Mesenchymal stem cell (in vitro differentiated cells and primary cell): Measurements from ENCODE around the gene RRP1.
A peak's percentile ranks its signal among the peaks of the same experiment; 100 is the strongest.

Source experiments
- DNase-seq: peaks from one replicate; pipeline ENCODE4 v3.0.0-alpha.2; 2013
- H2AFZ ChIP-seq: one replicate; pipeline ENCODE4 v1.6.1; 2013; ENCODE audit warnings: low read depth, mild to moderate bottlenecking, control low read depth, inconsistent platforms, low read length, moderate library complexity
- H2AK5ac ChIP-seq: 2 replicates; pipeline ENCODE4 v1.6.1; 2013; ENCODE audit warnings: low read length, moderate library complexity, mild to moderate bottlenecking, inconsistent platforms; ENCODE audit not compliant: severe bottlenecking
- H2BK120ac ChIP-seq: one replicate; pipeline ENCODE4 v1.6.1; 2013; ENCODE audit warnings: low read depth, mild to moderate bottlenecking, inconsistent platforms, low read length, moderate library complexity
- H2BK12ac ChIP-seq, 2 experiments: one replicate each; pipeline ENCODE4 v1.6.1; 2013; ENCODE audit warnings: inconsistent platforms in 2 of 2, low read length in 2 of 2, mild to moderate bottlenecking in 2 of 2, moderate library complexity in 2 of 2, control low read depth in 1 of 2
- H2BK15ac ChIP-seq: one replicate; pipeline ENCODE4 v1.6.1; 2013; ENCODE audit warnings: mild to moderate bottlenecking, low read depth, inconsistent platforms; ENCODE audit not compliant: poor library complexity, severe bottlenecking
- H2BK5ac ChIP-seq: 2 replicates; pipeline ENCODE4 v1.6.1; 2013; ENCODE audit warnings: low read depth, mild to moderate bottlenecking, low read length, control low read depth, inconsistent platforms; ENCODE audit not compliant: poor library complexity, severe bottlenecking
- H3K14ac ChIP-seq, 2 experiments: one replicate each; pipeline ENCODE4 v1.6.1; 2013; ENCODE audit warnings: inconsistent platforms in 2 of 2, low read length in 2 of 2, control low read depth in 1 of 2, mild to moderate bottlenecking in 1 of 2, moderate library complexity in 1 of 2
- H3K18ac ChIP-seq, 2 experiments: one replicate each; pipeline ENCODE4 v1.6.1; 2013; ENCODE audit warnings: inconsistent platforms in 2 of 2, low read length in 2 of 2, control low read depth in 1 of 2, low read depth in 1 of 2, mild to moderate bottlenecking in 1 of 2
- H3K23ac ChIP-seq, 2 experiments: one replicate each; pipeline ENCODE4 v1.6.1; 2013; ENCODE audit warnings: inconsistent platforms in 2 of 2, low read length in 2 of 2, mild to moderate bottlenecking in 2 of 2, moderate library complexity in 2 of 2, control low read depth in 1 of 2
- H3K27ac ChIP-seq: 2 replicates; pipeline ENCODE4 v1.5.1; 2013; ENCODE audit warnings: mild to moderate bottlenecking, moderate library complexity, low read length, control low read depth, inconsistent platforms; ENCODE audit not compliant: poor library complexity, severe bottlenecking
- H3K27me3 ChIP-seq, 2 experiments: 2 replicates each; pipeline versions ENCODE4 v1.6.1 to v1.7.0; 2013; ENCODE audit warnings: low read length in 2 of 2, mild to moderate bottlenecking in 2 of 2, moderate library complexity in 2 of 2, control low read depth in 1 of 2, inconsistent platforms in 1 of 2; ENCODE audit not compliant: control insufficient read depth in 1 of 2, insufficient read depth in 1 of 2
- H3K36me3 ChIP-seq, 2 experiments: 2 replicates each; pipeline versions ENCODE4 v1.6.1 to v1.7.0; 2013; ENCODE audit warnings: low read length in 2 of 2, control low read depth in 1 of 2, inconsistent platforms in 1 of 2, low read depth in 1 of 2, mild to moderate bottlenecking in 1 of 2; ENCODE audit not compliant: insufficient read depth in 2 of 2, control insufficient read depth in 1 of 2
- H3K4ac ChIP-seq, 2 experiments: one replicate each; pipeline ENCODE4 v1.6.1; 2013; ENCODE audit warnings: inconsistent platforms in 2 of 2, low read length in 2 of 2, mild to moderate bottlenecking in 2 of 2, moderate library complexity in 2 of 2, control low read depth in 1 of 2, low read depth in 1 of 2
- H3K4me1 ChIP-seq: 2 replicates; pipeline ENCODE4 v1.6.1; 2013; ENCODE audit warnings: low read depth, low read length, control low read depth; ENCODE audit not compliant: control insufficient read depth, insufficient read depth
- H3K4me2 ChIP-seq: 2 replicates; pipeline ENCODE4 v1.6.1; 2013; ENCODE audit warnings: low read length, mild to moderate bottlenecking, inconsistent platforms; ENCODE audit not compliant: poor library complexity, severe bottlenecking
- H3K4me3 ChIP-seq, 2 experiments: 2 replicates each; pipeline versions ENCODE4 v1.5.1 to v1.7.0; 2013; ENCODE audit warnings: low read length in 2 of 2, mild to moderate bottlenecking in 2 of 2, control low read depth in 1 of 2, low read depth in 1 of 2; ENCODE audit not compliant: insufficient read depth in 1 of 2
- H3K79me1 ChIP-seq: replicated peaks from 2 replicates; pipeline ENCODE4 v1.6.1; 2013; ENCODE audit warnings: mild to moderate bottlenecking, control low read depth, low read length, inconsistent platforms; ENCODE audit not compliant: poor library complexity, severe bottlenecking
- H3K9ac ChIP-seq: 2 replicates; pipeline ENCODE4 v1.7.0; 2013; ENCODE audit warnings: mild to moderate bottlenecking, low read length, moderate library complexity
- H3K9me3 ChIP-seq: 2 replicates; pipeline ENCODE4 v1.7.0; 2013; ENCODE audit warnings: mild to moderate bottlenecking, low read length; ENCODE audit not compliant: control insufficient read depth
- H4K8ac ChIP-seq: one replicate; pipeline ENCODE4 v1.6.1; 2013; ENCODE audit warnings: inconsistent platforms, mild to moderate bottlenecking, low read length, moderate library complexity
- H4K91ac ChIP-seq: one replicate; pipeline ENCODE4 v1.6.1; 2013; ENCODE audit warnings: mild to moderate bottlenecking, low read length, inconsistent platforms
- WGBS: methylation state at CpG from one replicate; pipeline ENCODE4 v1.1.7; 2013; ENCODE audit warnings: mixed read lengths; 5-methylcytosine and 5-hydroxymethylcytosine counted together

The RRP1 gene

GRCh38 chr21:43748622-43749021, 40.8 kb upstream of the RRP1 start:
- Histone ChIP-seq H3K14ac (no peak overlapping the region), H3K4ac (no peak overlapping the region), H4K8ac (no peak overlapping the region), H3K79me1 (peaks cover 20% of the 10 kb centered on the region), H3K27me3 (no peaks in the 10 kb centered on the region), H3K9me3 (no peaks in the 10 kb centered on the region), H2BK12ac (no peak overlapping the region), H3K4me3 (no peak overlapping the region), H3K9ac (no peak overlapping the region), H2BK5ac (no peak overlapping the region), H3K18ac (no peak overlapping the region), H2BK120ac (no peak overlapping the region), H3K27ac (no peak overlapping the region), H3K4me1 (peaks cover 5% of the 10 kb centered on the region), H2BK15ac (no peak overlapping the region), H2AFZ (no peak overlapping the region), H4K91ac (no peak overlapping the region), H3K23ac (no peak overlapping the region), H2AK5ac (no peak overlapping the region), H3K4me2 (no peak overlapping the region), H3K36me3 (peaks cover 89 to 91% of the 10 kb centered on the region in 2 experiments)
- DNase-seq, result no peak
- 96% methylated on average over 14 of the region's 17 CpGs for WGBS

- 95% methylated on average over 18 of the region's 18 CpGs for WGBS
- no peak overlapping the region for H2BK15ac ChIP-seq
- no peak overlapping the region for H3K23ac ChIP-seq
- H3K18ac ChIP-seq, result no peak overlapping the region
- no peak overlapping the region for H2BK12ac ChIP-seq
- H3K4me3 ChIP-seq, result no peak overlapping the region
- no peaks in the 10 kb centered on the region for H3K9me3 ChIP-seq
- no peak overlapping the region for H4K91ac ChIP-seq
- peaks cover 89 to 91% of the 10 kb centered on the region in 2 experiments for H3K36me3 ChIP-seq
- no peak overlapping the region for H3K9ac ChIP-seq
- peaks cover 5% of the 10 kb centered on the region for H3K4me1 ChIP-seq
- no peak overlapping the region for H3K4ac ChIP-seq
- no peak overlapping the region for H4K8ac ChIP-seq
- no peak overlapping the region for H2AK5ac ChIP-seq
- H3K4me2 ChIP-seq, result no peak overlapping the region
- H3K79me1 ChIP-seq, result peaks cover 23% of the 10 kb centered on the region
- no peak for DNase-seq
- no peak overlapping the region for H2BK5ac ChIP-seq
- H3K27me3 ChIP-seq, result no peaks in the 10 kb centered on the region
- H2AFZ ChIP-seq, result no peak overlapping the region
- no peak overlapping the region for H2BK120ac ChIP-seq
- H3K27ac ChIP-seq, result no peak overlapping the region
- no peak overlapping the region for H3K14ac ChIP-seq
These were observed 39.6 kb upstream of the RRP1 start for GRCh38 chr21:43749651-43750262.

- H2AK5ac ChIP-seq, result no peak overlapping the region
- no peak overlapping the region for H4K91ac ChIP-seq
- no peaks in the 10 kb centered on the region for H3K27me3 ChIP-seq
- H4K8ac ChIP-seq, result no peak overlapping the region
- no peak overlapping the region for H2BK15ac ChIP-seq
- no peak for DNase-seq
- peaks cover 5% of the 10 kb centered on the region for H3K4me1 ChIP-seq
- H3K27ac ChIP-seq, result no peak overlapping the region
- no peak overlapping the region for H2BK12ac ChIP-seq
- H3K9ac ChIP-seq, result no peak overlapping the region
- H3K9me3 ChIP-seq, result no peaks in the 10 kb centered on the region
- no peak overlapping the region for H2AFZ ChIP-seq
- 87% methylated on average over 28 of the region's 28 CpGs for WGBS
- H3K4ac ChIP-seq, result no peak overlapping the region
- H3K4me2 ChIP-seq, result no peak overlapping the region
- no peak overlapping the region for H3K23ac ChIP-seq
- no peak overlapping the region for H3K4me3 ChIP-seq
- no peak overlapping the region for H2BK120ac ChIP-seq
- H3K79me1 ChIP-seq, result peaks cover 28% of the 10 kb centered on the region
- H3K14ac ChIP-seq, result no peak overlapping the region
- no peak overlapping the region for H3K18ac ChIP-seq
- H2BK5ac ChIP-seq, result no peak overlapping the region
- peaks cover 89 to 95% of the 10 kb centered on the region in 2 experiments for H3K36me3 ChIP-seq
These were observed 38.9 kb upstream of the RRP1 start for GRCh38 chr21:43750339-43751033.

GRCh38 chr21:43751955-43752591, 37.3 kb upstream of the RRP1 start:
- Histone ChIP-seq H3K9me3 (no peaks in the 10 kb centered on the region), H2BK5ac (no peak overlapping the region), H4K8ac (no peak overlapping the region), H3K14ac (no peak overlapping the region), H3K4ac (no peak overlapping the region), H2AFZ (no peak overlapping the region), H3K4me3 (no peak overlapping the region), H3K79me1 (peaks cover 28% of the 10 kb centered on the region), H2BK120ac (no peak overlapping the region), H3K18ac (no peak overlapping the region), H2AK5ac (no peak overlapping the region), H2BK12ac (no peak overlapping the region), H3K27ac (no peak overlapping the region), H3K4me1 (peaks cover 6% of the 10 kb centered on the region), H3K4me2 (no peak overlapping the region), H3K27me3 (no peaks in the 10 kb centered on the region), H3K36me3 (peaks cover 89 to 98% of the 10 kb centered on the region in 2 experiments), H4K91ac (peak overlapping the region; percentile 54), H3K9ac (no peak overlapping the region), H2BK15ac (no peak overlapping the region), H3K23ac (no peak overlapping the region)
- 95% methylated on average over 28 of the region's 31 CpGs for WGBS
- DNase-seq, result no peak
